ENCODE data around the gene FN1. TPM values are rescaled to one million over a fixed set of nuclear protein-coding genes. Genes with fewer than 3 reads are reported as not detected.

The FN1 gene
- total and polyA plus RNA-seq, 12 donors = 67.8 to 888 (median 136) TPM

- intact Hi-C loops (cut with DNase I) = loop anchor here in 8 of 10 donors (1.0 to 10.0 kb wide), 6 partner anchors 260 to 468 kb away; no protein-coding TSS in a partner anchor
- no peak for ATAC-seq
Measured at GRCh38 chr2:215454519-215455246, 18.8 kb upstream of the FN1 start.

GRCh38 chr2:215452725-215453124 lies 16.9 kb upstream of the FN1 start:
- ATAC-seq (no peak), DNase-seq (no peak)
- no peaks in the 10 kb centered on the region for H3K9me3 ChIP-seq
- no peaks in the 10 kb centered on the region for H3K36me3 ChIP-seq
- TF ChIP-seq CTCF (IDR thresholded peaks at IDR 0.05) = no peak
- WGBS, 2 donors = 79 to 80% methylated on average over 5 of the region's 5 CpGs
- intact Hi-C loops (cut with DNase I) = loop anchor here in 7 of 10 donors (2.0 to 10.0 kb wide), 5 partner anchors 262 to 470 kb away; no protein-coding TSS in a partner anchor
- no peak overlapping the region for H3K27ac ChIP-seq
- peaks cover 0 to 5% (median 0%) of the 10 kb centered on the region in 7 donors for H3K27me3 ChIP-seq
- no peaks in the 10 kb centered on the region for H3K4me1 ChIP-seq
- no peak overlapping the region for H3K4me3 ChIP-seq

More at GRCh38 chr2:215454519-215455246, 18.8 kb upstream of the FN1 start:
- Histone ChIP-seq H3K27me3 (peaks cover 0 to 5% (median 0%) of the 10 kb centered on the region in 7 donors), H3K4me3 (no peak overlapping the region), H3K4me1 (no peaks in the 10 kb centered on the region), H3K27ac (no peak overlapping the region), H3K36me3 (no peaks in the 10 kb centered on the region), H3K9me3 (no peaks in the 10 kb centered on the region)
- 57 to 62% methylated on average over 5 of the region's 5 CpGs for WGBS, 2 donors
- no peak for DNase-seq
- TF ChIP-seq CTCF (IDR thresholded peaks at IDR 0.05) = peak; percentile 50 to 87 (median 76)

- ATAC-seq = no peak
- Histone ChIP-seq H3K4me1 (no peaks in the 10 kb centered on the region), H3K27ac (no peak overlapping the region), H3K4me3 (no peak overlapping the region), H3K36me3 (no peaks in the 10 kb centered on the region), H3K9me3 (no peaks in the 10 kb centered on the region), H3K27me3 (peaks cover 0 to 5% (median 0%) of the 10 kb centered on the region in 7 donors)
- TF ChIP-seq CTCF (IDR thresholded peaks at IDR 0.05) = no peak
- 84 to 91% methylated on average over 6 of the region's 6 CpGs for WGBS, 2 donors
- intact Hi-C loops (cut with DNase I) = loop anchor here in 7 of 10 donors (5.0 to 10.0 kb wide), 4 partner anchors 264 to 471 kb away; no protein-coding TSS in a partner anchor
- no peak for DNase-seq
Measured at GRCh38 chr2:215451012-215451756, 15.3 kb upstream of the FN1 start.

GRCh38 chr2:215450188-215451011 lies 14.5 kb upstream of the FN1 start:
- DNase-seq (no peak), ATAC-seq (no peak)
- Histone ChIP-seq H3K27me3 (peaks cover 0 to 5% (median 0%) of the 10 kb centered on the region in 7 donors), H3K4me1 (no peaks in the 10 kb centered on the region), H3K36me3 (no peaks in the 10 kb centered on the region), H3K9me3 (no peaks in the 10 kb centered on the region), H3K4me3 (no peak overlapping the region), H3K27ac (no peak overlapping the region)
- intact Hi-C loops (cut with DNase I) = loop anchor here in 7 of 10 donors (5.0 to 10.0 kb wide), 4 partner anchors 264 to 472 kb away; no protein-coding TSS in a partner anchor
- 96 to 97% methylated on average over 4 of the region's 4 CpGs for WGBS, 2 donors
- no peak for TF ChIP-seq CTCF (IDR thresholded peaks at IDR 0.05)
